Neural cell (in vitro differentiated cells): ENCODE data around the gene MYO10.

ENCODE experiments used
- EZH2 ChIP-seq: fragments of 200-600, 300-800 bp; shearing (Covaris generic), sonication (generic); IDR thresholded peaks from 2 replicates; pipeline ENCODE4 v1.6.1; 2014; ENCODE audit warnings: antibody characterized with exemption, low read length, borderline replicate concordance, mild to moderate bottlenecking; ENCODE audit not compliant: insufficient read depth, poor library complexity, severe bottlenecking
- POLR2AphosphoS5 ChIP-seq: IDR thresholded peaks from 2 replicates; pipeline ENCODE4 v1.6.1; 2012
- RAD21 ChIP-seq: fragments of 450-650 bp; conservative IDR thresholded peaks from 2 replicates; pipeline ENCODE4 v1.6.1; 2014; ENCODE audit warnings: antibody characterized with exemption, mild to moderate bottlenecking, moderate library complexity
- REST ChIP-seq: IDR thresholded peaks from 2 replicates; pipeline ENCODE4 v1.6.1; 2012; ENCODE audit warnings: borderline replicate concordance
- TAF1 ChIP-seq: IDR thresholded peaks from 2 replicates; pipeline ENCODE4 v1.6.1; 2012; ENCODE audit warnings: low read depth
- TF ChIP-seq, protein P1 (sequence below): fragments of 450-650 bp; IDR thresholded peaks from 2 replicates; pipeline ENCODE4 v1.5.1; 2014; ENCODE audit warnings: antibody characterized with exemption, mild to moderate bottlenecking, moderate library complexity; ENCODE audit not compliant: poor library complexity, severe bottlenecking

- TF ChIP-seq, protein P1, sequence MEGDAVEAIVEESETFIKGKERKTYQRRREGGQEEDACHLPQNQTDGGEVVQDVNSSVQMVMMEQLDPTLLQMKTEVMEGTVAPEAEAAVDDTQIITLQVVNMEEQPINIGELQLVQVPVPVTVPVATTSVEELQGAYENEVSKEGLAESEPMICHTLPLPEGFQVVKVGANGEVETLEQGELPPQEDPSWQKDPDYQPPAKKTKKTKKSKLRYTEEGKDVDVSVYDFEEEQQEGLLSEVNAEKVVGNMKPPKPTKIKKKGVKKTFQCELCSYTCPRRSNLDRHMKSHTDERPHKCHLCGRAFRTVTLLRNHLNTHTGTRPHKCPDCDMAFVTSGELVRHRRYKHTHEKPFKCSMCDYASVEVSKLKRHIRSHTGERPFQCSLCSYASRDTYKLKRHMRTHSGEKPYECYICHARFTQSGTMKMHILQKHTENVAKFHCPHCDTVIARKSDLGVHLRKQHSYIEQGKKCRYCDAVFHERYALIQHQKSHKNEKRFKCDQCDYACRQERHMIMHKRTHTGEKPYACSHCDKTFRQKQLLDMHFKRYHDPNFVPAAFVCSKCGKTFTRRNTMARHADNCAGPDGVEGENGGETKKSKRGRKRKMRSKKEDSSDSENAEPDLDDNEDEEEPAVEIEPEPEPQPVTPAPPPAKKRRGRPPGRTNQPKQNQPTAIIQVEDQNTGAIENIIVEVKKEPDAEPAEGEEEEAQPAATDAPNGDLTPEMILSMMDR, result no peak
- TF ChIP-seq POLR2AphosphoS5 (no peak), REST (no peak), EZH2 (no peak), RAD21 (no peak), TAF1 (no peak)
These were observed 47.0 kb upstream of the MYO10 start for GRCh38 chr5:16983022-16983639.
